ENCODE data around the gene MIGA2. TPM values are rescaled to one million over a fixed set of nuclear protein-coding genes. Genes with fewer than 3 reads are reported as not detected.
"Not testable (repeated sequence)": the region's sequence is repeated elsewhere in the genome, so short reads cannot be mapped to it uniquely, and the experiment has no call there.

The MIGA2 gene
- 10 to 100 TPM in 1 of 6 donors, 1 to 10 TPM in 5; 2.7 to 12.8 (median 6.2) TPM for polyA plus RNA-seq (ENCODE audit: low read depth in 6 of 6)

GRCh38 chr9:129036241-129036922 is at the start of gene MIGA2:
Gene MIGA2 (plus strand): TSS chr9:129036626. CDS start chr9:129040595, 3,969 bp downstream.
- peak within 1 kb of the TSS; percentile 94 to 99 (median 98) for H3K4me3 Mint-ChIP-seq
- DNase-seq, result peak; percentile 95
- H3K27me3 Mint-ChIP-seq, result no peaks in the 10 kb centered on the region
- H3K27ac Mint-ChIP-seq, result peak within 1 kb of the TSS; percentile 82 to 96 (median 90)
- no peaks in the 10 kb centered on the region for H3K36me3 Mint-ChIP-seq
- H3K4me1 Mint-ChIP-seq, result peaks cover 23 to 44% (median 41%) of the 10 kb centered on the region in 3 donors
- peak; percentile 98 for ATAC-seq (ENCODE audit: low read depth in 2 of 2)
- H3K9me3 Mint-ChIP-seq, result no peaks in the 10 kb centered on the region

DNA sequence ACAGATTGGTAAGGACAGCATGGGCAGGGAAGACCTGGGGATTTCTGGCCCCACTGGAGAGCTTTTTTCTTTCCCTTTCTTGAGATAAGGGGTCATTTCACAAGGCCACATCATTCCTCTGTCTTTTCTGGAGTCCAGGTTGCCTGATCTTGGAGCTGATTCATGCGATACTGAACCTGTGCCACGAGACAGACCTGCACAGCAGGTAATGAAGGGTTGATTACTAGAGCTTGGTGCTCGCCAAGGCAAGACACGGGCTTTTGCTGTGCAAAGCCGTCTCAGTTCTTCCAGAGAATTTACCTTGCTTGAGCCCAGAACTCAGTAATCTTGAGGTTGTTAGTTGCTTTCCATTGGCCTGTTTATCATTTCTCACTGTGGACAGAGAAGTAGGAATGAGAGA is 49.8 kb upstream of the MIGA2 start:
- H3K4me1 Mint-ChIP-seq, result no peaks in the 10 kb centered on the region
- peaks cover 17 to 21% of the 10 kb centered on the region in 2 donors for H3K36me3 Mint-ChIP-seq
- no peak overlapping the region for H3K27ac Mint-ChIP-seq
- no peak for DNase-seq
- H3K27me3 Mint-ChIP-seq, result no peaks in the 10 kb centered on the region
- H3K9me3 Mint-ChIP-seq, result no peaks in the 10 kb centered on the region
- ATAC-seq (ENCODE audit: low read depth in 2 of 2), result no peak
- H3K4me3 Mint-ChIP-seq, result no peak overlapping the region

DNA sequence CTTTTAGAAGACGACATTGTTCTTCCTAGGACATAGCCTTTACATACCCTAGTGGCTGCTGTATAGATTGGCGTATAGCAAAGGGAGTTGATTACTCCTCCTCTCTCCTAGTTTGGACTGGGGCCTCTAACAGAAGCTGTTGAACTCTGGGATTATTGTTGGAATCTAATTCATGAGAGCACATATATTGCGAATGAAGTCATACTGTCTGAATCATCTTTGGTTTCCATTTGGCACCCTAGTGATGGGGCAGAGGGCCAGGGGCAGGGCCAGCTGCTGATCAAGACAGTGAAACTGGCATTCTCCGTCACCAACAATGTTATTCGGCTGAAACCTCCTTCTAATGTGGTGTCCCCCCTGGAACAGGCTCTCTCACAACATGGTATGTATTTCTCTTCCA is 48.6 kb upstream of the MIGA2 start:
- DNase-seq (no peak), ATAC-seq (ENCODE audit: low read depth in 2 of 2) (no peak)
- Mint-ChIP-seq H3K27ac (no peak overlapping the region), H3K4me3 (no peak overlapping the region), H3K27me3 (no peaks in the 10 kb centered on the region), H3K9me3 (no peaks in the 10 kb centered on the region), H3K36me3 (peaks cover 20 to 21% of the 10 kb centered on the region in 2 donors), H3K4me1 (no peaks in the 10 kb centered on the region)

DNA sequence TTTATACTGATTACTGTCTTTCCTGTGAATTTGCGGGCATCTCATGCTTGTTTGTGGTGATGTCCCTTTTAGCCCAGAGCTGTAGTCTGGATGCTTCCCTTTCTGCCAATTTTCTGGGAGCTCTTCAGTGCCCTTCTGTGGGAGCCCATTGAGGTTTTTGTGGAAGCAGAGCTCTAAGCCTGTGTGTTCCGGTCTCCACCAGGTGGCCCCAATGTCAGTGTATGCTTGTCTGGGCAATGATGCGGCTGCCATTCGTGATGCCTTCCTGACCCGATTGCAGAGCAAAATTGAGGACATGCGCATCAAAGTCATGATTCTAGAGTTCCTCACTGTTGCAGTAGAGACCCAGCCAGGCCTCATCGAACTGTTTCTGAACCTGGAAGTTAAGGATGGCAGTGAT is 43.4 kb upstream of the MIGA2 start:
- Mint-ChIP-seq H3K4me3 (no peak overlapping the region), H3K36me3 (peaks cover 22 to 44% of the 10 kb centered on the region in 2 donors), H3K4me1 (no peaks in the 10 kb centered on the region), H3K27ac (no peak overlapping the region), H3K9me3 (no peaks in the 10 kb centered on the region), H3K27me3 (no peaks in the 10 kb centered on the region)
- ATAC-seq (ENCODE audit: low read depth in 2 of 2), result no peak
- no peak for DNase-seq

DNA sequence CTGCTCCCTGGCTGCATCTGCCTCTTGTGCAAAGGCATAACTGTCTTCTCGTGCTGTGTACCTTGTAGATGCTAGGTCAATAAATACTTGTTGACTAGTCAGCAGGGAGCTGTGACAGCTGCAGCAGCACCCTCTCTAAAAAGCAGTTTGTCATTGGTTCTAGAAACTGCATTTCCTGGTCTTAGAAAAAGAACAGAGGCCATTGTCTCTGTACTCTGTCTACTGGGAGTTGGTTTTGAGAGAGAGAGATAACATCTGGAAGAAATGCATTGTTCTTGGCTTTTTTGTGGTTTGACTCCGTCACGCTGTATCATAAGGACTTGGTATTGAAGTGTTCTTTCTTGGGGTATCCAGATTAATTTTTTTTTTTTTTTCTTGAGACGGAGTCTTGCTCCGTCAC is 40.6 kb upstream of the MIGA2 start:
- ATAC-seq (ENCODE audit: low read depth in 2 of 2) (no peak), DNase-seq (no peak)
- Mint-ChIP-seq H3K4me3 (no peak overlapping the region), H3K4me1 (no peaks in the 10 kb centered on the region), H3K36me3 (peaks cover 28 to 43% of the 10 kb centered on the region in 2 donors), H3K9me3 (no peaks in the 10 kb centered on the region), H3K27me3 (no peaks in the 10 kb centered on the region), H3K27ac (no peak overlapping the region)

GRCh38 chr9:128998462-128998861 is 38.0 kb upstream of the MIGA2 start:
- H3K9me3 Mint-ChIP-seq, result no peaks in the 10 kb centered on the region
- H3K27ac Mint-ChIP-seq, result no peak overlapping the region
- no peaks in the 10 kb centered on the region for H3K27me3 Mint-ChIP-seq
- H3K4me1 Mint-ChIP-seq, result no peaks in the 10 kb centered on the region
- H3K36me3 Mint-ChIP-seq, result peaks cover 23 to 37% of the 10 kb centered on the region in 2 donors
- no peak for DNase-seq
- no peak for ATAC-seq (ENCODE audit: low read depth in 2 of 2)
- H3K4me3 Mint-ChIP-seq, result no peak overlapping the region

- Mint-ChIP-seq H3K27me3 (no peaks in the 10 kb centered on the region), H3K36me3 (peaks cover 19 to 26% of the 10 kb centered on the region in 2 donors), H3K4me3 (no peak overlapping the region), H3K9me3 (no peaks in the 10 kb centered on the region), H3K27ac (peak overlapping the region in 1 of 6 donors; percentile 86), H3K4me1 (no peaks in the 10 kb centered on the region)
- DNase-seq (no peak), ATAC-seq (ENCODE audit: low read depth in 2 of 2) (no peak)
Measured at GRCh38 chr9:128999581-129000206, 36.7 kb upstream of the MIGA2 start.

DNA sequence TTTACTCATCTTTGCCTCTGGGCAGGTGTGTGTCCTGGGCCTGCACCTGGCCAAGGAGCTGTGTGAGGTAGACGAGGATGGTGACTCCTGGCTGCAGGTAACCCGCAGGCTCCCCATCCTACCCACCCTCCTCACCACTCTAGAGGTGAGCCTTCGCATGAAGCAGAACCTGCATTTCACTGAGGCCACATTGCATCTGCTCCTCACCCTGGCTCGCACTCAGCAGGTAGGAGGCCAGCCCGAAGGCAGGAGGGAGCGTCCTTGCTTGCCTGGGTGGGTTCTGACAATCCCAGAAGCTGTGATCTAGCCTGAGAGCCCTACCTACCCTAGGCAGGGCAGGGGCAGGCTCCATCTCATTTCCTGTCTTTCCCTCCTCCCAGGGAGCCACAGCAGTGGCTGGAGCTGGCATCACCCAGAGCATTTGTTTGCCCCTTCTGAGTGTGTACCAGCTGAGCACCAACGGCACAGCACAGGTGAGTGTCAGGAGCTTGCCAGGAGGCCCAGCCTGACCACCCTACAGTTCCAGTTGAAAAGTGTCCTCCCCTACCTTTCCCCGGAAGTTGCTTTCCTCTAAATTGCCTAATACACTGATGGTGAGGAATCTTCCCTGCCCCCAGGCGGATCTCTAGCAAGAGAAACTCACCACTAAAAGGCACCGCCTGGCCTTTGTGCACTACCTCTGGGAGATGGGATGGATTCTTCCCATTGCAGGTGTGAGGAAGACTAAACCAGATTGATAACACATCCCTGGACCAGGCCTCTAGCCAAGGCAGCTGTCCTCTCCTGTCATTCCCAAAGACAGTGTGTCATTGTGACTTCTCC is 34.7 kb upstream of the MIGA2 start:
- Mint-ChIP-seq H3K27ac (peak overlapping the region in 3 of 6 donors; percentile 9 to 29 (median 28)), H3K4me1 (no peaks in the 10 kb centered on the region), H3K27me3 (no peaks in the 10 kb centered on the region), H3K36me3 (peaks cover 11 to 16% of the 10 kb centered on the region in 2 donors), H3K9me3 (no peaks in the 10 kb centered on the region), H3K4me3 (no peak overlapping the region)
- DNase-seq, result no peak
- no peak for ATAC-seq (ENCODE audit: low read depth in 2 of 2)

- H3K27me3 Mint-ChIP-seq, result no peaks in the 10 kb centered on the region
- H3K36me3 Mint-ChIP-seq, result peaks cover 6 to 9% of the 10 kb centered on the region in 2 donors
- ATAC-seq (ENCODE audit: low read depth in 2 of 2) (no peak), DNase-seq (no peak)
- H3K4me3 Mint-ChIP-seq, result peak overlapping the region in 1 of 8 donors; percentile 35
- H3K9me3 Mint-ChIP-seq, result no peaks in the 10 kb centered on the region
- H3K27ac Mint-ChIP-seq, result peak overlapping the region in 1 of 6 donors; percentile 14
- no peaks in the 10 kb centered on the region for H3K4me1 Mint-ChIP-seq
Measured at GRCh38 chr9:129002992-129003391, 33.4 kb upstream of the MIGA2 start.

- ATAC-seq (ENCODE audit: low read depth in 2 of 2); H3K9me3 Mint-ChIP-seq; DNase-seq; H3K4me1 Mint-ChIP-seq; H3K4me3 Mint-ChIP-seq; H3K36me3 Mint-ChIP-seq; H3K27ac Mint-ChIP-seq; H3K27me3 Mint-ChIP-seq: not testable (repeated sequence)
Measured at GRCh38 chr9:129004173-129004572, 32.3 kb upstream of the MIGA2 start.

DNA sequence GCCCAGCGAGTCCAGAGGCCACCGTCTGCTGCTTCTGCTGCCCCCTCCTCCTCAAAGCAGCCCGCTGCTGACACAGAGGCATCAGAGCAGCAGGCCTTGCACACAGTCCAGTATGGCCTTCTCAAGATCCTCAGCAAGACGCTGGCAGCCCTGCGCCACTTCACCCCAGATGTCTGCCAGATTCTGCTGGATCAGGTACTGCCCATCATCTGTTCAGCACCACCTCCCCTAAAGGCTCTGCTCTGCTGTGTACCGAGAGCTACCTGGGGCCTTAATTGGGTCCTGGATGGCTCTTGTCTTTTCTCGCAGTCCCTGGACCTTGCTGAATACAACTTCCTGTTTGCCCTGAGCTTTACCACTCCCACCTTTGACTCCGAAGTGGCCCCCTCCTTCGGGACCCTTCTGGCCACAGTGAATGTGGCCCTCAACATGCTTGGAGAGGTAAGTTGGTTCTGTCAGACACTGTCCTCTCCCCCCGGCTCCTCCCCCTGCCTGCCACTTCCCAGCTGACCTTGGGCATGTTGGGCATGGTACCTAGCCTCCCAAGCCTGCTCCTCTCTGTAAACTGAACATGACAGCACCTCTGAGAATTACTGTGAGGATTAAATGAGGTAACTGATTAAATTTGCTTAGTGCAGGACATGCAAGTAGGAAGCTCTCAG is 31.0 kb upstream of the MIGA2 start:
- Mint-ChIP-seq H3K27me3 (no peaks in the 10 kb centered on the region), H3K4me3 (no peak overlapping the region), H3K27ac (peak overlapping the region in 3 of 6 donors; percentile 27 to 67 (median 52)), H3K4me1 (no peaks in the 10 kb centered on the region), H3K36me3 (peaks cover 0 to 9% of the 10 kb centered on the region in 2 donors), H3K9me3 (no peaks in the 10 kb centered on the region)
- DNase-seq (no peak), ATAC-seq (ENCODE audit: low read depth in 2 of 2) (no peak)

DNA sequence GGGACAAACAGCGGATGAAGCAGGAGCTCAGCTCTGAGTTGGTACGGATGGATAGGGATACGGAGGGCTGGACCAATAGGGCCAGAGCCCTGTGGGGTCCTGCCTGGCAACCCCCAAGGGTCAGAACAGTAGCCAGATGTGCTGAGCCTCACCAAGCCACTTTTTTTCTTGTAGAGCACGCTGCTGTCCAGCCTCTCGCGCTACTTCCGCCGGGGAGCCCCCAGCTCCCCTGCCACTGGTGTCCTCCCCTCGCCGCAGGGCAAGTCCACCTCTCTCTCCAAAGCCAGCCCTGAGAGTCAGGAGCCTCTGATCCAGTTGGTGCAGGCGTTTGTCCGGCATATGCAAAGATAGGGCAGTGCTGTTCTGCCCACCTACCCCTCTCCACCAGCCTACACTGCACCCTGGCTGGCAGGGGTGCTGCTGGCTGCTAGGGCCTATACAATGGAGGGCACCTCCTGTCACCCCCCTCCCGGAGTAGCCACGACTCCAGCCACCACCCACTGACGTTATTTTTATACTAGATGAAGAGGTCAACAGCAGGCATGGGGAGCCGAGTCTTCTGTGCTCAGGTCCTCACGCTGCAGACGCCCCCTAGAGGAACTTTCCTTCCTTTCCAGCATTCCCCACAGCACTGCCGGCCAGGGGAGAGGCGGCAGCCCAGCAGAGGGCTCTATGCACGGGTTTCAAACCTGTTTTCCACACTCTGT is 29.9 kb upstream of the MIGA2 start:
- Mint-ChIP-seq H3K4me3 (no peak overlapping the region), H3K4me1 (no peaks in the 10 kb centered on the region), H3K27ac (peak overlapping the region in 4 of 6 donors; percentile 10 to 74 (median 40)), H3K9me3 (no peaks in the 10 kb centered on the region), H3K27me3 (no peaks in the 10 kb centered on the region), H3K36me3 (no peaks in the 10 kb centered on the region)
- DNase-seq (peak; percentile 26), ATAC-seq (ENCODE audit: low read depth in 2 of 2) (peak; percentile 73 to 85)
